NCI-H2196 (cell line): Measurements from ENCODE around the gene GRAPL.
"Not testable (repeated sequence)": the region's sequence is repeated elsewhere in the genome, so short reads cannot be mapped to it uniquely, and the experiment has no call there.

Experiments
- DNase-seq: peaks from one replicate; lab custom pipeline; 2025; ENCODE audit not compliant: unreplicated experiment; lab: John Stamatoyannopoulos, UW

GRAPL gene

DNA sequence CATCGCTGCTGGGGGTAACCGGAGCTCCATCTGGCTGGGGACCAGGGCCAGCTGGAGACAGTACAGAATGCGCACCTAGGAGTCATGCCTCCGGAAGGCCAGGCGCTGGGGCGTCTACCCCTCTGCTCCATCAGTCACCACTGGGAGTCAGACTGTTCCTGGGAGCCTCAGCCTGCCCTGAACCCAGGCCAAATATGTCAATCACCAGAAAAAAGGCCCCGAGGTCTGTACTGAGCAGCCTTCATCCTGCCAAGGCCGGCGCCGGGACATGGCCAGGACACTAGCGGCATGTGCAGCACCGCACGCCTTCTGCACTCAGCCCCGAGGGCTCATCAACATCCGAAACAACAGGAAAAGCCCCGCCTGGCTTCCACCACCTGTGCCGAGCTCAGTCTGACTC is 8.7 kb downstream of the GRAPL start:
- DNase-seq = not testable (repeated sequence)

DNA sequence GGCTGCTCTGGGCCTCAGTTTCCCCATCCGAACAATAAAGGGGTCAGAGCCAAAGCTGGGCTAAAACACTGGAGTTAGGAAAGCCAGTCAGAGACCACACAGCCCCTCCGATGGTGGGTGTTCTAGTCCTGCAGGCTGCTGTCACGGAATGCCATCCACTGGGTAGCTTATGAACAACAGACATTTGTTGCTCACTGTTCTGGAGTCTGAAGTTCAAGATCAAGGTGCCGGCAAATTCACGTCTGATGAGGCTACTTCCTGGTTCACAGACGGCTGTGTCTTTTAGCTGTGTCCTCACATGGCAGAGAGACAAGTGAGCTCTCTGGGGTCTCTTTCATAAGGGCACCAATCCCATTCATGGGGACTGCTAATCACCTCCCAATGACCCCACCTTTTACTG is 9.2 kb downstream of the GRAPL start:
- not testable (repeated sequence) for DNase-seq

DNA sequence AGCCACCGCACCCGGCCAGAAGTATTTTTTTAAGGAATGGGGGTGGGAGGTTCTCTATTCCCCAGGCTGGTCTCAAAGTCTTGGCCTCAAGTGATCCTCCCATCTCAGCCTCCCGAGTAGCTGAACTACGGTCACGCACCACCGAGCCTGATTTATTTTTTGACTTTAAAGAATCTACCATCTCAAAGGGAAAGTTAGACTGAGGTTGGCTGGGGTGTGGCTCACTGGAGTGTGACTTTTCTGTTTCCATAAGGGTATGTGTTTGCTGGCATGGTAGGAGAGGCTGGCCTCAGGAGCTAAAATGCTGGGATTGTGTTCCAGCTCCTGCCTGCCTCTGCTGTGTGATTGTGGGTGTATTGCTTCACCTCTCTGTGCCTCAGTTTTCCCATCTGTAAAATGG is 10.6 kb downstream of the GRAPL start:
- not testable (repeated sequence) for DNase-seq

GRCh38 chr17:19141366-19142155 is 14.2 kb downstream of the GRAPL start:
- DNase-seq = not testable (repeated sequence)

- DNase-seq = not testable (repeated sequence)
Observed at GRCh38 chr17:19142419-19142818, 15.0 kb downstream of the GRAPL start.

GRCh38 chr17:19143097-19143777 is 15.8 kb downstream of the GRAPL start:
- not testable (repeated sequence) for DNase-seq

DNA sequence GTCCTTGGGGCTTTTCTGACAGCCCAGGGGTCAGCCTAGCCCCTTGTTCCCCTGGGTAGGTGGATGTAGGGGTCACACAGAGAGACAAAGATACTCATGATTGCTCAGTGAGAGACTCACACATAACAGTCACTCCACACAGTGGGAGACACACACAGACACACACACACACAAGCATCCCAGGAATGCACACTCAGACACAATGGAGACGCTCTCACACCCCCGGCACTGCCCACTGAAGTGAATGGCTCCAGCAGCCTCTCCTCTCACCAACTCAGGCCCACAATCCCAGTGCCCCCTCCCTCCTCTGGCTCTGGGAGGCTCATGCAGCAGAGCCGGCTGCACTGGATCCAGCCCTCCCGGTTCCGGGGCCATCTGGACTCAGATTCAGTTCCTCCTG is 17.0 kb downstream of the GRAPL start:
- DNase-seq = not testable (repeated sequence)

- DNase-seq = not testable (repeated sequence)
Observed at GRCh38 chr17:19145471-19145870, 18.1 kb downstream of the GRAPL start.

DNA sequence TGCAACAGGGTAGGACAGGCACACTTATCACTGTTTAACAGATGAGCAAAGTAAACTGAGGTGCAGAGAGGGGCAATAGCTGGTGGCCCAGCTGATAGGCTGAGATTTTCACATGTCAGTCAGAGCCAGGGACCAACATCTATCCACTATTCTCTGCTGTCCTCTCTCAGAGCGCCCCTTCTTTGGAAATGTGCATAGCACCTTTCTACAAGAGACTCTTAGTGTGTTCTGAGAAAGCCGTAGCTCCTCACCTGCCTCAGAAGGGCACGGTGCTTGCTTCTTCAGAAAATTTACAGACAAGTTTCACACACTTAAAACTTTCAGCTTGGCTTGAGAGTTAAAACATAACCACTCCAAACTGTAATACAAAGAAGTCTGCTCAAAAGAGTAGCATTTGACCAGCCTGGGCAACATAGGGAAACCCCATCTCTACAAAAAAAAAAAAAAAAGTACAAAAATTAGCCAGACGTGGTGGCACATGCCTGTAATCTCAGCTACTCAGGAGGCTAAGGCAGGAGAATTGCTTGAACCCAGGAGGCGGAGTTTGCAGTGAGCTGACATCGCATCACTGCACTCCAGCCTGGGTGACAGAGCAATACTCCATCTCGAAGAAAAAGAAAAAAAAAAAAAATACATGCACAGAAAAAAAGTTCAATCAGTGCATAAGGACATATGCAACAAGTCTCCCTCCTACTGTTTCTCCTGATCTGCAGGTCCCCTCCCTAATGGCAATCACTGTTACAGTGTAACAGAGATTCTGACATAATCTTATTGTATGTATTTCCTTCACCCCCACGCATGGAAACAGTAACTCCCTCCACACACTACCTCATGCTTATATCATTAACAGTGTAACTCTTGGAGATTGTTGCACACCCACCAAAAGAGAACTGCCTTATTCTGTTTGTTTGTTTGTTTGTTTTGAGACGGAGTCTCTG is 23.6 kb downstream of the GRAPL start:
- not testable (repeated sequence) for DNase-seq

- DNase-seq = not testable (repeated sequence)
Observed at GRCh38 chr17:19157628-19158027, 30.2 kb downstream of the GRAPL start.

DNA sequence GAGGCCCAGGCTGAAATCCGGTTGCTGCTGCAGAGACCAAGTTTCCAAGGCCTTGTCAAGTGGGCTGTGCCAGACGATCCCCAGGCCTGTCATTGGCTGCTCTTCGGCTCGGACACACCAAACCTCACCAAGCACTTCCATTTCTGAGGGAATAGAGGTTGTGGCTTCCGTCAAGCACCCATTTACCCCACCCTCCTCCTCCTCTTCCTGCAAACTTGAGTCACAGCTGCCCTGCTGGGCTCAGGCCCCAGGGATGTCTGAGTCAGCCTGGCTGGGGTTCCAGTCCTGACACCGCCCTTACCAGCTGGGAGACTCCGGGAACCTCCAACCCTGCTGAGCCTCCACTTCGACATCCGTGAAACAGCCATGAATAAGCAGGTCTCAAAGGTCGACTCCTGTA is 31.1 kb downstream of the GRAPL start:
- DNase-seq = not testable (repeated sequence)

GRCh38 chr17:19158938-19159337 is 31.5 kb downstream of the GRAPL start:
- DNase-seq = not testable (repeated sequence)

- DNase-seq = not testable (repeated sequence)
Observed at GRCh38 chr17:19161308-19162107, 34.1 kb downstream of the GRAPL start.

- DNase-seq = not testable (repeated sequence)
Observed at GRCh38 chr17:19162384-19163216, 35.2 kb downstream of the GRAPL start.

- DNase-seq = not testable (repeated sequence)
Observed at GRCh38 chr17:19174422-19174821, 47.0 kb downstream of the GRAPL start.

DNA sequence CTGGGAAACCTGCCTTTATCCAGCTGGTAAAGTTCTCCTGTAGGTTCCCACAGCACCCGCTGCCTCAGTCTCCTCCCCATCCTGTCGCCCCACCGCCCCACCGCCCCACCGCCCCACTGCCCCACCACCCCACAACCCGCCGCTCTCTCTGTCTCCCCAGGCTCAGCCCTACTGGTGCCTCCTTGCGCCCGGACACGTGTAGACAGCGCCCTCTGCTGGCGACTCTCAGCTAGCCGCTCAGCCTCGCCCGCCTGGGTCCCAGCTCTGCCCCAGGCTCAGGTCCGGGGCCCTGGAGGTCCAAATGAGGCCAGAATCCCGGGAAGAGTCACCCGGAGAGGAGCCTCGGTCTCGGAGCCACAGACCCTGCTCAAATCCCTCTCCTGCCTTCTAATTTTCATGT is 48.0 kb downstream of the GRAPL start:
- DNase-seq = not testable (repeated sequence)

DNA sequence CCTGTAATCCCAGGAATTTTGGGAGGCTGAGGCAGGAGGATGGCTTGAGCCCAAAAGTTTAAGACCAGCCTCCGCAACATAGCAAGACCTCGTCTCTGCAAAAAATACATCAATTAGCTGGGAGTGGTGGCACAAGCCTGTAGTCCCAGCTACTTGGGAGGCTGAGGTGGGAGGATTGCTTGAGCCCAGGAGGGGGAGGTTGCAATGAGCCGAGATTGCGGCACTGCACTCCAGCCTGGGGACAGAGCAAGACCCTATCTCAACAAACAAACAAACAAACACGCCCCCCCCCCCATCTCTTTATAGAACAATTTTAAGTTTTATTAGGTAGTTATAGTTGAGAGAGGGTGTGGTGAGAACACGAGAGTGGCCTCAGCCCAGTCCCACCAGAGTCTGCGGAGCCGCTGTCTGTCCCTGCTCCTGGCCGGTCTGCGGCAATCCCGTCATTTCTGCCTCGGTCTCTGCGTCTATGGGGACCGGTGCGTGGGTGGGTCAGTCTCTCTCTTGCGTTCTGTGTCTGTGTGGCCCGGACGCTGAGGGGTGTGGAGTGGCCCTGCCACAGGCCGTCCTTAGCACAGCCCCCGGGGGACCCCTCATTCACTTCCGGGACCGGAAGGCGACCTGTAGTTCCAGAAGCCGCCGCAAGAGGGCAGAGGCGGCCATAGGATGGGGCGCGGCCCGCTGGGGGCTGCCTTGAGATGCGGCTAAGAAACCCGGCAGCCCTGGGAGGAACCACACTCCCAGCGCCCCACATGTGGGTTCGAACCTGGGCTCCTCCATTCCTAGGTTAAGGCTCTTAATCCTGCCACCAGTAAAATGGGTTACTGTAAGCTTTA is 53.9 kb downstream of the GRAPL start:
- not testable (repeated sequence) for DNase-seq
